Ectodermal cell (in vitro differentiated cells): ENCODE results near the gene SMARCAL1.
"Not testable (repeated sequence)": the region's sequence is repeated elsewhere in the genome, so short reads cannot be mapped to it uniquely, and the experiment has no call there.

Source experiments
- H3K27ac ChIP-seq: 2 replicates; pipeline ENCODE4 v1.7.0; 2013; ENCODE audit warnings: mild to moderate bottlenecking, low read depth, low read length; ENCODE audit not compliant: insufficient read depth, poor library complexity, severe bottlenecking
- H3K27me3 ChIP-seq: 2 replicates; pipeline ENCODE4 v1.7.0; 2013; ENCODE audit warnings: mild to moderate bottlenecking, low read length; ENCODE audit not compliant: insufficient read depth, control insufficient read depth, poor library complexity, severe bottlenecking
- H3K36me3 ChIP-seq: one replicate; pipeline ENCODE4 v1.7.0; 2013; ENCODE audit warnings: low read length; ENCODE audit not compliant: control insufficient read depth, insufficient read depth
- H3K4me1 ChIP-seq: one replicate; pipeline ENCODE4 v1.7.0; 2013; ENCODE audit warnings: low read length; ENCODE audit not compliant: control insufficient read depth, insufficient read depth
- H3K4me3 ChIP-seq: 2 replicates; pipeline ENCODE4 v1.7.0; 2013; ENCODE audit warnings: low read depth, low read length, control low read depth; ENCODE audit not compliant: insufficient read depth
- H3K9me3 ChIP-seq: 2 replicates; pipeline ENCODE4 v1.7.0; 2013; ENCODE audit warnings: mild to moderate bottlenecking, low read length, moderate library complexity; ENCODE audit not compliant: control insufficient read depth
- WGBS, 2 experiments: methylation state at CpG; one replicate each; pipeline ENCODE4 v1.1.7; 2013; ENCODE audit warnings: missing lambda C conversion rate in 2 of 2; 5-methylcytosine and 5-hydroxymethylcytosine counted together

SMARCAL1 gene

GRCh38 chr2:216505133-216506106 is 93.1 kb downstream of the SMARCAL1 start:
- Histone ChIP-seq H3K4me1 (peaks cover 8% of the 10 kb centered on the region), H3K27ac (no peak overlapping the region), H3K27me3 (no peaks in the 10 kb centered on the region), H3K4me3 (no peak overlapping the region), H3K9me3 (no peaks in the 10 kb centered on the region), H3K36me3 (peaks cover 36% of the 10 kb centered on the region)
- WGBS, 2 experiments, result 90 to 95% methylated on average over 15 of the region's 15 CpGs

GRCh38 chr2:216507220-216508160 is 95.2 kb downstream of the SMARCAL1 start:
- H3K36me3 ChIP-seq, result peaks cover 21% of the 10 kb centered on the region
- whole genome bisulfite sequencing, 2 experiments, result 85 to 90% methylated on average over 3 to 5 of the region's 5 CpGs
- no peaks in the 10 kb centered on the region for H3K27me3 ChIP-seq
- no peaks in the 10 kb centered on the region for H3K4me1 ChIP-seq
- H3K4me3 ChIP-seq, result no peak overlapping the region
- H3K27ac ChIP-seq, result no peak overlapping the region
- H3K9me3 ChIP-seq, result no peaks in the 10 kb centered on the region

GRCh38 chr2:216508229-216508628 is 95.9 kb downstream of the SMARCAL1 start:
- H3K4me1 ChIP-seq, result no peaks in the 10 kb centered on the region
- no peaks in the 10 kb centered on the region for H3K9me3 ChIP-seq
- H3K27ac ChIP-seq, result no peak overlapping the region
- WGBS, 2 experiments, result 100% methylated on average over 1 of the region's 1 CpG; no CpG with 5 or more reads in 1 of the 2 experiments
- H3K27me3 ChIP-seq, result no peaks in the 10 kb centered on the region
- H3K36me3 ChIP-seq, result peaks cover 13% of the 10 kb centered on the region
- no peak overlapping the region for H3K4me3 ChIP-seq

GRCh38 chr2:216516730-216517350 is 104.6 kb downstream of the SMARCAL1 start:
- no peaks in the 10 kb centered on the region for H3K9me3 ChIP-seq
- no peak overlapping the region for H3K4me3 ChIP-seq
- no peaks in the 10 kb centered on the region for H3K27me3 ChIP-seq
- H3K36me3 ChIP-seq, result no peaks in the 10 kb centered on the region
- H3K4me1 ChIP-seq, result peaks cover 17% of the 10 kb centered on the region
- H3K27ac ChIP-seq, result no peak overlapping the region
- WGBS, 2 experiments, result 93% methylated on average over 1 of the region's 2 CpGs; no CpG with 5 or more reads in 1 of the 2 experiments

GRCh38 chr2:216517447-216518225 is 105.4 kb downstream of the SMARCAL1 start:
- H3K27ac ChIP-seq, result no peak overlapping the region
- WGBS, 2 experiments, result 73 to 77% methylated on average over 4 of the region's 4 CpGs
- H3K27me3 ChIP-seq, result no peaks in the 10 kb centered on the region

GRCh38 chr2:216518566-216519119 is 106.4 kb downstream of the SMARCAL1 start:
- H3K9me3 ChIP-seq, H3K27me3 ChIP-seq, H3K36me3 ChIP-seq, H3K27ac ChIP-seq, H3K4me3 ChIP-seq: not testable (repeated sequence)
- 87 to 91% methylated on average over 8 to 9 of the region's 9 CpGs for WGBS, 2 experiments
- peaks cover 17% of the 10 kb centered on the region for H3K4me1 ChIP-seq

More at GRCh38 chr2:216517447-216518225, 105.4 kb downstream of the SMARCAL1 start:
- Histone ChIP-seq H3K9me3 (no peaks in the 10 kb centered on the region), H3K4me1 (peaks cover 17% of the 10 kb centered on the region), H3K36me3 (no peaks in the 10 kb centered on the region), H3K4me3 (no peak overlapping the region)

GRCh38 chr2:216519154-216519762 is 107.0 kb downstream of the SMARCAL1 start:
- Histone ChIP-seq H3K36me3 (no peaks in the 10 kb centered on the region), H3K27me3 (no peaks in the 10 kb centered on the region), H3K4me3 (no peak overlapping the region), H3K9me3 (no peaks in the 10 kb centered on the region), H3K27ac (no peak overlapping the region), H3K4me1 (peaks cover 17% of the 10 kb centered on the region)
- 63 to 87% methylated on average over 2 to 3 of the region's 3 CpGs for WGBS, 2 experiments

GRCh38 chr2:216520112-216520511 is 107.8 kb downstream of the SMARCAL1 start:
- no peaks in the 10 kb centered on the region for H3K27me3 ChIP-seq
- peaks cover 17% of the 10 kb centered on the region for H3K4me1 ChIP-seq
- H3K36me3 ChIP-seq, result no peaks in the 10 kb centered on the region
- no peaks in the 10 kb centered on the region for H3K9me3 ChIP-seq
- no peak overlapping the region for H3K27ac ChIP-seq
- H3K4me3 ChIP-seq, result no peak overlapping the region
- WGBS, 2 experiments, result 73 to 90% methylated on average over 4 of the region's 4 CpGs
